GM23338 (cell line): ENCODE measurements around the gene C14orf93.

Source experiments
- CTCF ChIP-seq, 2 experiments: fragments of 200-600 bp in 1 of 2; sonication (generic) in 1 of 2; conservative IDR thresholded peaks; 2 replicates each; pipeline versions ENCODE4 v1.5.1 to v1.6.1; 2016 to 2017; ENCODE audit warnings: antibody characterized with exemption in 2 of 2, low read depth in 2 of 2, mild to moderate bottlenecking in 2 of 2, moderate library complexity in 1 of 2
- EZH2 ChIP-seq: fragments of 200-600 bp; sonication (generic); IDR thresholded peaks from one replicate; pipeline ENCODE4 v1.8.0; 2017; ENCODE audit warnings: antibody characterized with exemption, mild to moderate bottlenecking, low read depth; ENCODE audit not compliant: unreplicated experiment

- TF ChIP-seq CTCF (conservative IDR thresholded peaks at IDR 0.05; ENCODE audit: low read depth in 2 of 2) (no peak), EZH2 (no peak)
Observed at GRCh38 chr14:23047751-23048693, 38.1 kb upstream of the C14orf93 start.
